ENCODE results near the gene B3GNT3.

Gene B3GNT3

GRCh38 chr19:17824339-17824738 is 29.4 kb downstream of the B3GNT3 start:
- no peak overlapping the region for H3K4me3 ChIP-seq (ENCODE audit: low read length)
- DNase-seq (ENCODE audit: low read depth, low spot score): no peak

- H3K4me3 ChIP-seq (ENCODE audit: low read length): no peak overlapping the region
- no peak for DNase-seq (ENCODE audit: low read depth, low spot score)
Measured at GRCh38 chr19:17826508-17827056, 31.6 kb downstream of the B3GNT3 start.

GRCh38 chr19:17829855-17830566 is 35.1 kb downstream of the B3GNT3 start:
- no peak overlapping the region for H3K4me3 ChIP-seq (ENCODE audit: low read length)
- no peak for DNase-seq (ENCODE audit: low read depth, low spot score)

- no peak overlapping the region for H3K4me3 ChIP-seq (ENCODE audit: low read length)
- DNase-seq (ENCODE audit: low read depth, low spot score): no peak
Measured at GRCh38 chr19:17830567-17831418, 35.9 kb downstream of the B3GNT3 start.

GRCh38 chr19:17831419-17831888 is 36.5 kb downstream of the B3GNT3 start:
- no peak for DNase-seq (ENCODE audit: low read depth, low spot score)
- H3K4me3 ChIP-seq (ENCODE audit: low read length): no peak overlapping the region

GRCh38 chr19:17832443-17833208 is 37.7 kb downstream of the B3GNT3 start:
- DNase-seq (ENCODE audit: low read depth, low spot score): no peak
- H3K4me3 ChIP-seq (ENCODE audit: low read length): no peak overlapping the region

GRCh38 chr19:17834350-17835181 is 39.6 kb downstream of the B3GNT3 start:
- no peak for DNase-seq (ENCODE audit: low read depth, low spot score)
- H3K4me3 ChIP-seq (ENCODE audit: low read length): no peak overlapping the region

- no peak for DNase-seq (ENCODE audit: low read depth, low spot score)
- H3K4me3 ChIP-seq (ENCODE audit: low read length): no peak overlapping the region
Measured at GRCh38 chr19:17835182-17836006, 40.5 kb downstream of the B3GNT3 start.

- H3K4me3 ChIP-seq (ENCODE audit: low read length): no peak overlapping the region
- DNase-seq (ENCODE audit: low read depth, low spot score): no peak
Measured at GRCh38 chr19:17836530-17836929, 41.6 kb downstream of the B3GNT3 start.

GRCh38 chr19:17837972-17838371 is 43.0 kb downstream of the B3GNT3 start:
- no peak overlapping the region for H3K4me3 ChIP-seq (ENCODE audit: low read length)
- no peak for DNase-seq (ENCODE audit: low read depth, low spot score)

- no peak overlapping the region for H3K4me3 ChIP-seq (ENCODE audit: low read length)
- DNase-seq (ENCODE audit: low read depth, low spot score): no peak
Measured at GRCh38 chr19:17840019-17840418, 45.1 kb downstream of the B3GNT3 start.

- no peak for DNase-seq (ENCODE audit: low read depth, low spot score)
- no peak overlapping the region for H3K4me3 ChIP-seq (ENCODE audit: low read length)
Measured at GRCh38 chr19:17841371-17841809, 46.5 kb downstream of the B3GNT3 start.

GRCh38 chr19:17841810-17842662 is 47.1 kb downstream of the B3GNT3 start:
- no peak overlapping the region for H3K4me3 ChIP-seq (ENCODE audit: low read length)
- no peak for DNase-seq (ENCODE audit: low read depth, low spot score)

GRCh38 chr19:17842663-17843291 is 47.8 kb downstream of the B3GNT3 start:
- no peak overlapping the region for H3K4me3 ChIP-seq (ENCODE audit: low read length)
- no peak for DNase-seq (ENCODE audit: low read depth, low spot score)

- DNase-seq (ENCODE audit: low read depth, low spot score): no peak
- H3K4me3 ChIP-seq (ENCODE audit: low read length): no peak overlapping the region
Measured at GRCh38 chr19:17843292-17843827, 48.4 kb downstream of the B3GNT3 start.

- DNase-seq (ENCODE audit: low read depth, low spot score): no peak
- no peak overlapping the region for H3K4me3 ChIP-seq (ENCODE audit: low read length)
Measured at GRCh38 chr19:17843908-17844490, 49.1 kb downstream of the B3GNT3 start.
